Heart left ventricle (tissue), 16 donors: ENCODE data around the gene TMEM50A. TPM values are rescaled to one million over a fixed set of nuclear protein-coding genes. Genes with fewer than 3 reads are reported as not detected.
"Not testable (repeated sequence)": the region's sequence is repeated elsewhere in the genome, so short reads cannot be mapped to it uniquely, and the experiment has no call there.

ENCODE experiments used
- ATAC-seq, 4 donors: fragments of 200-7000 bp; cut with Tn5 transposase; one replicate each; pipeline ENCODE4 v1.9.1; 2020 to 2022; ENCODE audit warnings: moderate library complexity in 4 of 4, mild to moderate bottlenecking in 3 of 4, moderate number of reproducible peaks in 1 of 4
- DNase-seq, 5 donors: peaks; one replicate each; pipeline ENCODE4 v3.0.0-alpha.2; 2020
- H3K27ac ChIP-seq, 12 donors: fragments of 200-600 bp; sonication (generic) in 4 of 12; one replicate each; pipeline versions ENCODE4 v1.5.0 to v1.8.0; 2016 to 2022; ENCODE audit warnings: mild to moderate bottlenecking in 2 of 12
- H3K27me3 ChIP-seq, 9 donors: fragments of 200-600 bp; sonication (generic) in 2 of 9; one replicate each; pipeline versions ENCODE4 v1.5.1 to v1.8.0; 2016 to 2022; ENCODE audit warnings: mild to moderate bottlenecking in 3 of 9
- H3K36me3 ChIP-seq, 9 donors: fragments of 200-600 bp; sonication (generic) in 2 of 9; one replicate each; pipeline versions ENCODE4 v1.5.0 to v1.8.0; 2018 to 2022; ENCODE audit warnings: mild to moderate bottlenecking in 2 of 9
- H3K4me1 ChIP-seq, 12 donors: fragments of 200-600 bp; sonication (generic) in 4 of 12; one replicate each; pipeline versions ENCODE4 v1.5.0 to v1.8.0; 2016 to 2022; ENCODE audit warnings: mild to moderate bottlenecking in 3 of 12
- H3K4me3 ChIP-seq, 12 donors: fragments of 200-600 bp; sonication (generic) in 4 of 12; one replicate each; pipeline versions ENCODE4 v1.5.0 to v1.8.0; 2017 to 2022; ENCODE audit warnings: mild to moderate bottlenecking in 9 of 12, moderate library complexity in 4 of 12
- H3K9me3 ChIP-seq, 12 donors: fragments of 200-600 bp; sonication (generic) in 4 of 12; one replicate each; pipeline versions ENCODE4 v1.5.0 to v1.8.0; 2016 to 2022; ENCODE audit warnings: mild to moderate bottlenecking in 1 of 12
- CTCF ChIP-seq, 12 donors: fragments of 200-600 bp; sonication (generic) in 4 of 12; IDR thresholded peaks; one replicate each; pipeline versions ENCODE4 v1.5.0 to v1.8.0; 2018 to 2022; ENCODE audit warnings: antibody characterized with exemption in 12 of 12, mild to moderate bottlenecking in 5 of 12
- POLR2A ChIP-seq, 2 donors: fragments of 450-650 bp; IDR thresholded peaks; one replicate each; pipeline ENCODE4 v1.6.1; 2017; ENCODE audit warnings: antibody characterized with exemption in 2 of 2, mild to moderate bottlenecking in 2 of 2, moderate library complexity in 2 of 2
- WGBS, 4 donors: extraction: QIAGEN DNeasy Blood & Tissue Kit in 2 of 4; methylation state at CpG; one replicate each; pipeline versions ENCODE4 v1.1.5 to v1.1.7; 2013 to 2018; 5-methylcytosine and 5-hydroxymethylcytosine counted together
- intact Hi-C, 10 donors: fragments of 100-400 bp; cut with DNase I; formaldehyde crosslinking; loops; one replicate each; pipeline versions ENCODE4 v1.11.1 to v1.14.2; 2022
- polyA plus RNA-seq, 2 donors: library from polyadenylated mRNA; stranded (reverse); fragments of 200-250 nt; gene quantifications; one replicate each; pipeline ENCODE4 v1.2.3, GENCODE V29; 2013
- total RNA-seq, 9 donors: library from RNA; depleted of rRNA in 2 of 9; stranded (reverse); fragments of >200 nt in 2 of 9; fragmentation: NEBNext Ultra II Directional in 3 of 9; extraction: Animal tissue kit (Norgen Biotek cat#: 25700) in 3 of 9; gene quantifications; one replicate each; pipeline versions ENCODE4 v1.1.0 to v1.2.4, GENCODE V29; 2016 to 2023
- donor health status: ischemic (EF 13 %, LVEDD 7.1; RV severe dilation, severe dysfunction).
- donor health status: healthy with polysubstance abuse.
- donor health status: DM: no; HTN: yes; CAD: no.
- donor health status: DM: no; HTN: no; CAD: no.
- donor health status: ischemic (EF 25% LVEDD 6.9; RV normal size, moderate dysfunction).
- donor health status: ischemic (EF 25% LVEDD 5.7; RV mildly dilated, moderate dysfunction).
- donor health status: healthy.
- donor health status: DM: yes; HTN: yes; CAD: no.
- donor health status: ischemic (EF 35%, LVEDD 5.7; RV mildly dilated, moderate dysfunction).
- donor health status: nonischemic (EF 11% LVEDD 7.7; RV severe dilation, severe dysfunction).
- donor health status: DM: yes; HTN: yes; CAD: no.
- donor health status: PGD.
- donor health status: ischemic (EF 29% LVEDD 5.4; RV normal size, mild dysfunction).
- donor health status: nonischemic (EF 23%, LVEDD 6.1; RV moderate dilation, normal function).

The TMEM50A gene
- total and polyA plus RNA-seq, 11 donors, result 53.5 to 112 (median 93.5) TPM

GRCh38 chr1:25356441-25356840 lies 18.3 kb downstream of the TMEM50A start:
- H3K4me1 ChIP-seq, result peaks cover 0 to 27% (median 1%) of the 10 kb centered on the region in 12 donors
- H3K27me3 ChIP-seq, result no peaks in the 10 kb centered on the region
- H3K36me3 ChIP-seq, result peaks cover 0 to 97% (median 94%) of the 10 kb centered on the region in 9 donors
- peak overlapping the region in 1 of 12 donors; percentile 34 for H3K27ac ChIP-seq
- TF ChIP-seq POLR2A (IDR thresholded peaks at IDR 0.05) (no peak), CTCF (IDR thresholded peaks at IDR 0.05) (no peak)
- intact Hi-C loops, result no loop called here
- no peak for DNase-seq
- no peaks in the 10 kb centered on the region for H3K9me3 ChIP-seq
- H3K4me3 ChIP-seq, result no peak overlapping the region
- ATAC-seq, result no peak

- H3K4me3 ChIP-seq, result no peak overlapping the region
- no peak for DNase-seq
- intact Hi-C loops, result no loop called here
- no peak for ATAC-seq
- H3K27ac ChIP-seq, result no peak overlapping the region
- peaks cover 0 to 32% (median 5%) of the 10 kb centered on the region in 12 donors for H3K4me1 ChIP-seq
- WGBS, 4 donors, result 79 to 93% (median 88%) methylated on average over 1 of the region's 1 CpG
- H3K9me3 ChIP-seq, result no peaks in the 10 kb centered on the region
- H3K27me3 ChIP-seq, result no peaks in the 10 kb centered on the region
- H3K36me3 ChIP-seq, result peaks cover 0 to 97% (median 94%) of the 10 kb centered on the region in 9 donors
- TF ChIP-seq CTCF (IDR thresholded peaks at IDR 0.05) (no peak), POLR2A (IDR thresholded peaks at IDR 0.05) (no peak)
These were observed 18.7 kb downstream of the TMEM50A start for GRCh38 chr1:25356848-25357247.

GRCh38 chr1:25360596-25361581 lies 22.8 kb downstream of the TMEM50A start:
- Histone ChIP-seq H3K9me3 (no peaks in the 10 kb centered on the region), H3K36me3 (peaks cover 0 to 59% (median 56%) of the 10 kb centered on the region in 9 donors), H3K27ac (peak overlapping the region in 9 of 12 donors; percentile 8 to 67 (median 39)), H3K4me3 (no peak overlapping the region), H3K4me1 (peaks cover 0 to 25% (median 9%) of the 10 kb centered on the region in 12 donors), H3K27me3 (no peaks in the 10 kb centered on the region)
- TF ChIP-seq POLR2A (IDR thresholded peaks at IDR 0.05) (no peak), CTCF (IDR thresholded peaks at IDR 0.05) (no peak)
- WGBS, 4 donors, result 80 to 86% (median 80%) methylated on average over 7 of the region's 7 CpGs
- peak in 3 of 4 donors; percentile 40 to 65 (median 48) for ATAC-seq
- intact Hi-C loops, result no loop called here
- DNase-seq, result peak in 1 of 5 donors; percentile 12

GRCh38 chr1:25361901-25362300 lies 23.8 kb downstream of the TMEM50A start:
- no peak for DNase-seq
- no peak for TF ChIP-seq CTCF (IDR thresholded peaks at IDR 0.05)
- no peak for TF ChIP-seq POLR2A (IDR thresholded peaks at IDR 0.05)
- intact Hi-C loops, result no loop called here
- ATAC-seq, result no peak
- Histone ChIP-seq H3K36me3 (peaks cover 0 to 49% (median 45%) of the 10 kb centered on the region in 9 donors), H3K4me1 (peaks cover 0 to 15% (median 7%) of the 10 kb centered on the region in 12 donors), H3K27me3 (no peaks in the 10 kb centered on the region), H3K9me3 (no peaks in the 10 kb centered on the region), H3K4me3 (no peak overlapping the region), H3K27ac (peak overlapping the region in 9 of 12 donors; percentile 8 to 67 (median 39))
- 56 to 66% (median 63%) methylated on average over 2 of the region's 2 CpGs for WGBS, 4 donors

- Histone ChIP-seq H3K36me3 (peaks cover 0 to 43% (median 39%) of the 10 kb centered on the region in 9 donors), H3K4me1 (peaks cover 0 to 14% (median 7%) of the 10 kb centered on the region in 12 donors)
- intact Hi-C loops, H3K9me3 ChIP-seq, H3K4me3 ChIP-seq, H3K27me3 ChIP-seq, DNase-seq, H3K27ac ChIP-seq: not testable (repeated sequence)
- no CpG with 5 or more reads among the region's 17 CpGs for WGBS, 4 donors
- ATAC-seq, result peak in 2 of 4 donors; percentile 22 to 56
These were observed 24.8 kb downstream of the TMEM50A start for GRCh38 chr1:25362634-25363559.
